Hepatocyte (in vitro differentiated cells): ENCODE data around the gene SEC61G. TPM values are rescaled to one million over a fixed set of nuclear protein-coding genes. Genes with fewer than 3 reads are reported as not detected.

Experiments
- DNase-seq: peaks from one replicate; pipeline ENCODE4 v3.0.0-alpha.2; 2016; ENCODE audit warnings: low spot score
- H2AFZ ChIP-seq: fragments of 200-600 bp; sonication (generic); 2 replicates; pipeline ENCODE4 v1.6.0; 2016; ENCODE audit warnings: antibody characterized with exemption, mild to moderate bottlenecking
- H3K27ac ChIP-seq: fragments of 200-600 bp; sonication (generic); 2 replicates; pipeline ENCODE4 v1.5.1; 2016; ENCODE audit warnings: mild to moderate bottlenecking
- H3K27me3 ChIP-seq: fragments of 200-600 bp; sonication (generic); 2 replicates; pipeline ENCODE4 v1.6.1; 2016
- H3K36me3 ChIP-seq: fragments of 200-600 bp; sonication (generic); replicated peaks from 2 replicates; pipeline ENCODE4 v1.5.1; 2016; ENCODE audit warnings: low read depth; ENCODE audit not compliant: insufficient read depth
- H3K4me1 ChIP-seq: fragments of 200-600 bp; sonication (generic); 2 replicates; pipeline ENCODE4 v1.5.1; 2016; ENCODE audit warnings: mild to moderate bottlenecking, moderate library complexity; ENCODE audit not compliant: insufficient read depth
- H3K4me2 ChIP-seq: fragments of 200-600 bp; sonication (generic); 2 replicates; pipeline ENCODE4 v1.6.0; 2016
- H3K4me3 ChIP-seq: fragments of 200-600 bp; sonication (generic); 2 replicates; pipeline ENCODE4 v1.5.1; 2016; ENCODE audit warnings: mild to moderate bottlenecking
- H3K79me2 ChIP-seq: fragments of 200-600 bp; sonication (generic); 2 replicates; pipeline ENCODE4 v1.6.0; 2017; ENCODE audit warnings: mild to moderate bottlenecking
- H3K9me2 ChIP-seq: fragments of 200-600 bp; sonication (generic); replicated peaks from 2 replicates; pipeline ENCODE4 v1.6.0; 2017; ENCODE audit warnings: mild to moderate bottlenecking; ENCODE audit not compliant: insufficient read depth
- H3K9me3 ChIP-seq: fragments of 200-600 bp; sonication (generic); 2 replicates; pipeline ENCODE4 v1.5.1; 2016; ENCODE audit warnings: low read depth, mild to moderate bottlenecking
- H4K20me1 ChIP-seq: fragments of 200-600 bp; sonication (generic); 2 replicates; pipeline ENCODE4 v1.6.0; 2016; ENCODE audit warnings: mild to moderate bottlenecking; ENCODE audit not compliant: insufficient read depth, poor library complexity, severe bottlenecking
- EZH2 ChIP-seq: fragments of 200-600 bp; sonication (generic); IDR thresholded peaks from 2 replicates; pipeline ENCODE4 v1.6.1; 2016; ENCODE audit warnings: antibody characterized with exemption, mild to moderate bottlenecking, borderline replicate concordance
- EZH2phosphoT487 ChIP-seq: fragments of 200-600 bp; sonication (generic); IDR thresholded peaks from one replicate; pipeline ENCODE4 v1.6.1; 2018; ENCODE audit warnings: antibody characterized with exemption, mild to moderate bottlenecking, low read depth, moderate library complexity; ENCODE audit not compliant: unreplicated experiment, severe bottlenecking
- WGBS: methylation state at CpG from one replicate; pipeline ENCODE4 v1.1.6; 2016; ENCODE audit warnings: low lambda C conversion rate; ENCODE audit errors: missing lambda C conversion rate; 5-methylcytosine and 5-hydroxymethylcytosine counted together
- polyA plus RNA-seq: library from polyadenylated mRNA; unstranded; fragments of >200 nt; fragmentation: Nextera tagmentation; extraction: Ambion mirVana; gene quantifications from 2 replicates; pipeline ENCODE4 v1.2.1, GENCODE V29; 2016
- total RNA-seq: library from RNA; depleted of rRNA; stranded (reverse); fragments of >200 nt; gene quantifications from 2 replicates; pipeline ENCODE4 v1.2.3, GENCODE V29; 2014
- TF ChIP-seq, protein P1 (sequence below): fragments of 200-600 bp; sonication (generic); IDR thresholded peaks from 2 replicates; pipeline ENCODE4 v1.5.1; 2016; ENCODE audit warnings: antibody characterized with exemption, mild to moderate bottlenecking; ENCODE audit not compliant: poor library complexity

Gene SEC61G
- total and polyA plus RNA-seq, 2 experiments from 2014 or later = 444 to 1,101 TPM

DNA sequence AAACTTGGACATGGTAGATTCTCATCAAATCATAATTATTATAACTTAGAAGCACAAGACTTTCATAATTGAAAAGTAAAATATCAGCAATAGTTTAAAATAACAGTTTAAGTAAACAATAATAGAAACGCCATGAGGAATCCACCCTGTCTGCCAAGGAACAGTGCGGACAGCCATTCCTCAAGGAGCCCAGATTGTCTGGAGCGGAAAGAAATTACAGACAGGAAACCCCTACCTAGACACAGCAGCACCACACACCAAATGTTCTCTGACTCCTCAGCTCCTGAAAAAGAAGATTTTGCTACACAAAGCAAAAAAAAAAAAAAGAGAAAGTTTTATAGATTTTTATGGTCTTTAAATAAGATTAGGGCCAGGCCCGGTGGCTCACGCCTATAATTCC is 21.5 kb upstream of the SEC61G start:
- 84% methylated on average over 5 of the region's 5 CpGs for WGBS
- Histone ChIP-seq H3K9me2 (no peaks in the 10 kb centered on the region), H3K9me3 (no peaks in the 10 kb centered on the region), H3K4me2 (no peak overlapping the region), H3K36me3 (no peaks in the 10 kb centered on the region), H3K4me3 (no peak overlapping the region), H4K20me1 (no peaks in the 10 kb centered on the region), H3K27ac (no peak overlapping the region), H3K79me2 (no peaks in the 10 kb centered on the region), H3K27me3 (no peaks in the 10 kb centered on the region), H2AFZ (no peak overlapping the region), H3K4me1 (no peaks in the 10 kb centered on the region)
- TF ChIP-seq EZH2 (no peak), EZH2phosphoT487 (no peak)
- TF ChIP-seq, protein P1, sequence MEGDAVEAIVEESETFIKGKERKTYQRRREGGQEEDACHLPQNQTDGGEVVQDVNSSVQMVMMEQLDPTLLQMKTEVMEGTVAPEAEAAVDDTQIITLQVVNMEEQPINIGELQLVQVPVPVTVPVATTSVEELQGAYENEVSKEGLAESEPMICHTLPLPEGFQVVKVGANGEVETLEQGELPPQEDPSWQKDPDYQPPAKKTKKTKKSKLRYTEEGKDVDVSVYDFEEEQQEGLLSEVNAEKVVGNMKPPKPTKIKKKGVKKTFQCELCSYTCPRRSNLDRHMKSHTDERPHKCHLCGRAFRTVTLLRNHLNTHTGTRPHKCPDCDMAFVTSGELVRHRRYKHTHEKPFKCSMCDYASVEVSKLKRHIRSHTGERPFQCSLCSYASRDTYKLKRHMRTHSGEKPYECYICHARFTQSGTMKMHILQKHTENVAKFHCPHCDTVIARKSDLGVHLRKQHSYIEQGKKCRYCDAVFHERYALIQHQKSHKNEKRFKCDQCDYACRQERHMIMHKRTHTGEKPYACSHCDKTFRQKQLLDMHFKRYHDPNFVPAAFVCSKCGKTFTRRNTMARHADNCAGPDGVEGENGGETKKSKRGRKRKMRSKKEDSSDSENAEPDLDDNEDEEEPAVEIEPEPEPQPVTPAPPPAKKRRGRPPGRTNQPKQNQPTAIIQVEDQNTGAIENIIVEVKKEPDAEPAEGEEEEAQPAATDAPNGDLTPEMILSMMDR = no peak
- no peak for DNase-seq

DNA sequence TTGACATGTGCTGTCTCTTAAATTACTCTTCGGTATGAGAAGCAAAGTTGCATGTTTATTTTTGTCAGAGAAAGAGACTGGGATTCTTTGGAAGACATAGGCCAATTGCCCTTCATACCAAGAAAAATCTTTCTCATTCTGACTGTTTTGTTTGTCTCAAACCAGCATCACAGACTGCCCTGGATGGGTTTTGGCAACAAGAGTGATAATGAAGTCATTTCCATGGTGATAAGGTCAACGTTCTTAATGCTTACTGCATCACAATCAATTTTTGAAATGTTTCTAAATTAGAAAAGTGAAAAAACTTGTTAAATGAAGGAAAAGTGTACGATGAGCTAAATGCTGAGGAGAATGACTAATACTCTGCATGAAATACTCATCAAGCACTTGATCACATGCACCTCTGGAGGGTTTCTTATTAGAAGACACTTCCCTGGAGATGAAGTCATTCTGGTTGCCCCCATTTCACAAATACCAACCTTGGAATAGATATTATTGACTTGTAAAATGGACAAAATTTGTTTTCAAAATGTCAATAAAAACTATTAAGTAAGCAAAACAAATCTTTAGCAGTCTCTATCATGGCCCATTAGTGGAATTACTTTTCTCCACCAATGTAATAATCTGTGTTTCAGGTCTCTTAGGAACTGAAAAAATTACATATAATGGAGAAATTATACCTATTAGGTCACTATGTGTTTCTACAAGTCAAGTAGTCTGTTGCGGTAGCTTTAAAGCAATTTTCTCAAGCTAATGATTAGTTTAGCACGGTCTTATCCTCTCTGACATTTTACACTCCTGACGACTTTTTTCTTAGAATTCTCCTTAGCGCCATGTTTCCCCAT is 19.9 kb upstream of the SEC61G start:
- Histone ChIP-seq H3K9me3 (no peaks in the 10 kb centered on the region), H3K27me3 (no peaks in the 10 kb centered on the region), H3K27ac (no peak overlapping the region), H3K36me3 (no peaks in the 10 kb centered on the region), H3K4me2 (no peak overlapping the region), H3K4me1 (no peaks in the 10 kb centered on the region), H3K79me2 (no peaks in the 10 kb centered on the region), H3K4me3 (no peak overlapping the region), H4K20me1 (no peaks in the 10 kb centered on the region), H3K9me2 (no peaks in the 10 kb centered on the region), H2AFZ (no peak overlapping the region)
- TF ChIP-seq, protein P1 = no peak
- no peak for TF ChIP-seq EZH2phosphoT487
- 90% methylated on average over 7 of the region's 7 CpGs for WGBS
- DNase-seq = no peak

DNA sequence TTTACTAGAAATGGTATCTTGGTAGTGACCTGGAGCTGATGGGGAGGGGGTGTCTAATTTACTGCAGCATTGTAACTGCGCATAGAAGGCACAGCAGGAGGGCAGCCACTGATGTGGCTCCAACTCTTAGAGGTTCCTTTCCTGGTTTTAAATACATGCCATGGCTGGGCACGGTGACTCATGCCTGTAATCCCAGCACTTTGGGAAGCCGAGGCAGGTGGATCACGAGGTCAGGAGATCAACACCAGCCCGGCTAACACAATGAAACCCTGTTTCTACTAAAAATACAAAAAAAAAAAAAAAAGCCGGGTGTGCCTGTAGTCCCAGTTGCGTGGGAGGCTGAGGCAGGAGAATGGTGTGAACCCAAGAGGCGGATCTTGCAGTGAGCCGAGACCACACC is 19.2 kb upstream of the SEC61G start:
- Histone ChIP-seq H2AFZ (no peak overlapping the region), H3K27ac (no peak overlapping the region), H3K36me3 (no peaks in the 10 kb centered on the region), H3K9me3 (no peaks in the 10 kb centered on the region), H3K4me3 (no peak overlapping the region), H3K27me3 (no peaks in the 10 kb centered on the region), H3K79me2 (no peaks in the 10 kb centered on the region), H4K20me1 (no peaks in the 10 kb centered on the region), H3K4me1 (no peaks in the 10 kb centered on the region), H3K4me2 (no peak overlapping the region), H3K9me2 (no peaks in the 10 kb centered on the region)
- no peak for DNase-seq
- 96% methylated on average over 6 of the region's 9 CpGs for WGBS
- no peak for TF ChIP-seq EZH2
- TF ChIP-seq, protein P1 = no peak
- TF ChIP-seq EZH2phosphoT487 = no peak
